Myocyte (in vitro differentiated cells): ENCODE results near the gene TGM1. TPM values are rescaled to one million over a fixed set of nuclear protein-coding genes. Genes with fewer than 3 reads are reported as not detected.
"Not testable (repeated sequence)": the region's sequence is repeated elsewhere in the genome, so short reads cannot be mapped to it uniquely, and the experiment has no call there.

Experiments
- DNase-seq: peaks from one replicate; pipeline ENCODE4 v3.0.0-alpha.2; 2012; ENCODE audit warnings: low read depth
- total RNA-seq: library from RNA; depleted of rRNA; stranded (reverse); fragments of >200 nt; gene quantifications from 2 replicates; pipeline ENCODE4 v1.2.3, GENCODE V29; 2014

TGM1 gene
- total RNA-seq, 1 donor from 2014 or later: 0.08 TPM

DNA sequence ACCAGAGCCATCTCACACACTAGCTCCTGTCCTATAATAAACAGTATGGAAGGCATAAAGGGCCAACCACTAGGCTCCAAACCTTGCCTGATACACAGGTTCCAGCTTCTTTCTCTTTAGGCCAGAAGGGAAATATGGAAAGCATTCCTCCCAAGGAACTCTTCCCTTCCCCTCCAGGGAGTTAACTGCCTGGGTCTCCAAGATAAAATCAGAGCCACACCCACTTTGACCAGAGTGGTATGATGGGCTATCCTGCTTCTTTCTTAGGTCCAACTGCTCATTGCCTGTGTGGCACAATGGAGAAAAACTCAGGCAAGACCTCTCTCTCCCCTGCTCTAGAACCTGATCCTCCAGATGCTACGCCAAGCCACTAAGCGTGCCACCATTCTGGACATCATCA is 55.4 kb downstream of the TGM1 start:
- DNase-seq: no peak

- no peak for DNase-seq
Measured at GRCh38 chr14:24207104-24207551, 55.8 kb downstream of the TGM1 start.

GRCh38 chr14:24206260-24207103 is 56.5 kb downstream of the TGM1 start:
- DNase-seq: no peak

DNA sequence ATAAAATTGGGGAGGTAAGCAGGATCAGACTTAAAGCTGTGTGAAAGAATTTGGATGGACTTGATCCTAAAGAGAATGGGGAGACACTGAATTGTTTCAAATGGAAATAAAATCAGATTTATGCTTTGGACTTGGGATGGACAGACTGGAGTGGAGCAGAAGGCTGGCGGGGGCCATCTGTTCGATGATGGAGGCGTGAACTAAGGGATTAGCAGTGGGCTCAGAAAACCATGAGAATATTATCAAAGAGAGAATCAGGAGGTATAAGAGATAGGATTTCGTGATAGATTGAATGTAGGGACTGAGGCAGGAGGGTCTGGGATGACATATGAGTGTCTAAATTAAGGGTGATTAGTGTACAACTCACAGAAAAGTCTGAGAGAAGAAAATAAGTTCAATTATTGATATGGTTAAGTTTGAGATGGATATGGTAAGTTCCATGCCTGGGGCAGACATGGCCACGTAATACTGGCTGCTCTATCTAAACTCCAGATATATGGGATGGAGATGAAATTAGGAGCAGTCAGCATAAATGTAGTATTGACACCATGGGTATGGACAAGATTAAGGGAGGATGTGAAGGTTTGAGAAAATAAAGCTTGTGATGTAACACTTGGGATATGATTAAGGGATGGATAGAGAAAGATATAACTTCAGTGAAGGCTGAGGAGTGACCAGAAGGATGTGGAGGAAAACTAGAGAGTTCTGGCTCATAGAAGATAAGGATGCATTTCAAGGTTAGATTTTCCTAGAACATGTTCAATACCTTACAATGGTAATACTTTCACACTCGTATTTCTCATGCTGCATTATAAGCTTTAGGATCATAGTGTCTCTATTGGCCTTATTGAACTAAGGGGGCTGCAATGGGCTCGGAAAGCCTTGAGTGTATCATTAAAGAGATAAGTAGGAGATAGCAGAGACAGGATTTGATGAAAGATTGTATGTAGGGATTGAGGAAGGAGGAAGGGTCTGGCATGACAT is 58.5 kb downstream of the TGM1 start:
- no peak for DNase-seq

DNA sequence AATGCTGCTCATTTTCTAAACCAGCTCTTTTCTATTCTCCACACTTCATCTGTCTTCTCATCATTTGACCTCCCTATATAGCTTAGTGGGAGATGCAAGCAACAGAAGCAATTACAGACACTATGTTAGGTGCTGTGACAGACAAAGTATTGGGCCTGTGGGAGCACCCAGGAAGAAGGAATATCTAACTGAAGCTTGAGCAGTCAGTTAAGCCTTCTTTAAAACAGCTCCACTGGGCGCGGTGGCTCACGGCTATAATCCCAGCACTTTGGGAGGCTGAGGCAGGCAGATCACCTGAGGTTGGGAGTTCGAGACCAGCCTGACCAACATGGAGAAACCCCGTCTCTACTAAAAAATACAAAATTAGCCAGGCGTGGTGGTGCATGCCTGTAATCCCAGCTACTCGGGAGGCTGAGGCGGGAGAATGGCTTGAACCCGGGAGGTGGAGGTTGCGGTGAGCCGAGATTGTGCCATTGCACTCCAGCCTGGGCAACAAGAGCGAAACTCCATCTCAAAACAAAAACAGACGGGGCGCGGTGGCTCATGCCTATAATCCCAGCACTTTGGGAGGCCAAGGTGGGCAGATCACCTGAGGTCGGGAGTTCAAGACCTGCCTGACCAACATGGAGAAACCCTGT is 59.6 kb downstream of the TGM1 start:
- not testable (repeated sequence) for DNase-seq

DNA sequence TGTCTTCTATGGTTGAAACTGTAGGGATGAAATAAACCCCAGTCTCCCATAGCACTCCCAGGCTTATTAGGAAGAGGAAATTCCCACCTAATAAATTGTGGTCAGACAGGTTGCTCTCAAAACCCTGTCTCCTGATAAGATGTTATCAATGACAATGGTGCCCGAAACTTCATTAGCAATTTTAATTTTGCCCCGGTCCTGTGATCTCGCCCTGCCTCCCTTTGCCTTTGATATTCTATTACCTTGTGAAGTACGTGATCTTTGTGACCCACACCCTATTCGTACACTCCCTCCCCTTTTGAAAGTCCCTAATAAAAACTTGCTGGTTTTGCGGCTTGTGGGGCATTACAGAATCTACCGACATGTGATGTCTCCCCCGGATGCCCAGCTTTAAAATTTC is 60.4 kb downstream of the TGM1 start:
- DNase-seq: not testable (repeated sequence)

Other genes with a start within 250 kb of the TGM1 start
- 0.19 TPM in 1 of 2 replicates, not detected in the other for gene CARMIL3, start 211.2 kb downstream of the TGM1 start, total RNA-seq
- not detected in 2 replicates for gene CPNE6, start 191.6 kb downstream of the TGM1 start, total RNA-seq
- 8.2 and 8.7 TPM in 2 replicates for gene PCK2, start 168.9 kb downstream of the TGM1 start, total RNA-seq
- gene DCAF11, start 148.4 kb downstream of the TGM1 start, total RNA-seq: 94.6 and 112 TPM in 2 replicates
- 4.3 and 4.5 TPM in 2 replicates for gene NRL, start 148.2 kb downstream of the TGM1 start, total RNA-seq
- 144 and 180 TPM in 2 replicates for gene FITM1, start 132.5 kb downstream of the TGM1 start, total RNA-seq
- gene PSME1, start 127.0 kb downstream of the TGM1 start, total RNA-seq: 423 and 428 TPM in 2 replicates
- 18.8 and 25.4 TPM in 2 replicates for gene EMC9, start 121.6 kb downstream of the TGM1 start, total RNA-seq
- 107 and 129 TPM in 2 replicates for gene PSME2, start 116.6 kb downstream of the TGM1 start, total RNA-seq
- 57.6 and 60.4 TPM in 2 replicates for gene RNF31, start 115.7 kb downstream of the TGM1 start, total RNA-seq
- gene IRF9, start 101.9 kb downstream of the TGM1 start, total RNA-seq: 48.6 and 94.1 TPM in 2 replicates
- 1.1 and 1.6 TPM in 2 replicates for gene REC8, start 91.1 kb downstream of the TGM1 start, total RNA-seq
- 85.4 and 99.4 TPM in 2 replicates for gene IPO4, start 74.4 kb downstream of the TGM1 start, total RNA-seq
- gene TM9SF1, start 67.7 kb downstream of the TGM1 start, total RNA-seq: 59.5 and 76.3 TPM in 2 replicates
- not detected in 2 replicates for gene TSSK4, start 57.5 kb downstream of the TGM1 start, total RNA-seq
- gene CHMP4A, start 49.7 kb downstream of the TGM1 start, total RNA-seq: 42.1 and 49.6 TPM in 2 replicates
- 16.6 and 16.7 TPM in 2 replicates for gene MDP1, start 47.1 kb downstream of the TGM1 start, total RNA-seq
- gene NEDD8, start 30.8 kb downstream of the TGM1 start, total RNA-seq: 196 and 233 TPM in 2 replicates
- gene GMPR2, start 30.2 kb downstream of the TGM1 start, total RNA-seq: 60.8 and 90.3 TPM in 2 replicates
- gene TINF2, start 20.6 kb downstream of the TGM1 start, total RNA-seq: 39.2 and 48.7 TPM in 2 replicates
- gene RABGGTA, start 8.4 kb upstream of the TGM1 start, total RNA-seq: 26.3 TPM in 2 replicates
- gene DHRS1, start 36.6 kb upstream of the TGM1 start, total RNA-seq: 17.5 and 25.1 TPM in 2 replicates
- 27.9 and 28.9 TPM in 2 replicates for gene NOP9, start 36.7 kb upstream of the TGM1 start, total RNA-seq
- gene CIDEB, start 44.8 kb upstream of the TGM1 start, total RNA-seq: not detected in 2 replicates
- 2.7 and 3.2 TPM in 2 replicates for gene LTB4R2, start 47.0 kb upstream of the TGM1 start, total RNA-seq
- 0.67 and 0.68 TPM in 2 replicates for gene LTB4R, start 48.3 kb upstream of the TGM1 start, total RNA-seq
- not detected in 2 replicates for gene ADCY4, start 71.9 kb upstream of the TGM1 start, total RNA-seq
- gene RIPK3, start 76.8 kb upstream of the TGM1 start, total RNA-seq: not detected in 2 replicates
- gene NFATC4, start 105.0 kb upstream of the TGM1 start, total RNA-seq: 19.4 and 23.2 TPM in 2 replicates
- gene NYNRIN, start 135.8 kb upstream of the TGM1 start, total RNA-seq: 0.05 and 0.21 TPM in 2 replicates
- gene CBLN3, start 166.5 kb upstream of the TGM1 start, total RNA-seq: 1.0 and 1.2 TPM in 2 replicates
- 28.0 and 29.6 TPM in 2 replicates for gene KHNYN, start 166.8 kb upstream of the TGM1 start, total RNA-seq
- gene SDR39U1, start 179.6 kb upstream of the TGM1 start, total RNA-seq: 24.2 and 27.5 TPM in 2 replicates
- not detected in 2 replicates for gene CMA1, start 245.1 kb upstream of the TGM1 start, total RNA-seq